ENCODE data around the gene ERCC6L2. TPM values are rescaled to one million over a fixed set of nuclear protein-coding genes. Genes with fewer than 3 reads are reported as not detected.

The ERCC6L2 gene
- total RNA-seq, 1 experiment from 2014 or later, result 43.0 TPM

GRCh38 chr9:95989297-95989696 lies 113.8 kb downstream of the ERCC6L2 start:
- Mint-ChIP-seq H3K4me1 (peaks cover 26% of the 10 kb centered on the region), H3K9me3 (peaks cover 34% of the 10 kb centered on the region), H3K4me3 (no peak overlapping the region), H3K27me3 (ENCODE audit: low read depth) (no peaks in the 10 kb centered on the region), H3K36me3 (peaks cover 42% of the 10 kb centered on the region), H3K27ac (no peak overlapping the region)
- ATAC-seq, result no peak
- no peak for DNase-seq (ENCODE audit: low spot score)
- no peak for TF ChIP-seq CBFB (CRISPR knock-in tag; IDR thresholded peaks at IDR 0.05; ENCODE audit: low read depth)
- no peak for TF ChIP-seq MXD4 (CRISPR knock-in tag; IDR thresholded peaks at IDR 0.05; ENCODE audit: borderline replicate concordance)
- no peak for TF ChIP-seq ZNF317 (CRISPR knock-in tag; IDR thresholded peaks at IDR 0.05; ENCODE audit: borderline replicate concordance, low read depth)
- no peak for TF ChIP-seq IRF1 (CRISPR knock-in tag; IDR thresholded peaks at IDR 0.05)
- no peak for TF ChIP-seq JUN (CRISPR knock-in tag; IDR thresholded peaks at IDR 0.05)
- no peak for TF ChIP-seq ERG (CRISPR knock-in tag; IDR thresholded peaks at IDR 0.05)
- TF ChIP-seq ZNF512 (CRISPR knock-in tag; IDR thresholded peaks at IDR 0.05; ENCODE audit: borderline replicate concordance), result no peak
- TF ChIP-seq FOXJ3 (CRISPR knock-in tag; IDR thresholded peaks at IDR 0.05; ENCODE audit: borderline replicate concordance), result no peak
- TF ChIP-seq E2F4 (CRISPR knock-in tag; IDR thresholded peaks at IDR 0.05; ENCODE audit: borderline replicate concordance, low read depth), result no peak
- TF ChIP-seq TP53 (CRISPR knock-in tag; IDR thresholded peaks at IDR 0.05), result no peak
- no peak for TF ChIP-seq SOX15 (CRISPR knock-in tag; IDR thresholded peaks at IDR 0.05)
- TF ChIP-seq AFF4 (CRISPR knock-in tag; IDR thresholded peaks at IDR 0.05; ENCODE audit: borderline replicate concordance), result no peak
- no peak for TF ChIP-seq ZBTB43 (CRISPR knock-in tag; IDR thresholded peaks at IDR 0.05)
- ChIA-PET POLR2A (no interaction called here), CTCF (interaction anchor here (1.1 kb wide), 1 partner anchor 243 kb away, joined by 3 read pairs; no protein-coding TSS in a partner anchor)

- TF ChIP-seq NFE2L1 (CRISPR knock-in tag; IDR thresholded peaks at IDR 0.05) (no peak), ZNF232 (CRISPR knock-in tag; IDR thresholded peaks at IDR 0.05) (no peak), GRHL2 (CRISPR knock-in tag; IDR thresholded peaks at IDR 0.05; ENCODE audit: insufficient replicate concordance, severe bottlenecking) (no peak), PRDM15 (CRISPR knock-in tag; IDR thresholded peaks at IDR 0.05) (no peak), JAZF1 (CRISPR knock-in tag; IDR thresholded peaks at IDR 0.05) (no peak)
- POLR2A ChIA-PET, result no interaction called here
- CTCF ChIA-PET, result interaction anchor here (0.9 kb wide), 1 partner anchor 83 kb away, joined by 3 read pairs; no protein-coding TSS in a partner anchor
- peaks cover 23% of the 10 kb centered on the region for H3K9me3 Mint-ChIP-seq
- peaks cover 26% of the 10 kb centered on the region for H3K4me1 Mint-ChIP-seq
- DNase-seq (ENCODE audit: low spot score), result no peak
- H3K27me3 Mint-ChIP-seq (ENCODE audit: low read depth), result no peaks in the 10 kb centered on the region
- ATAC-seq, result no peak
- H3K36me3 Mint-ChIP-seq, result peaks cover 25% of the 10 kb centered on the region
- H3K4me3 Mint-ChIP-seq, result no peak overlapping the region
- no peak overlapping the region for H3K27ac Mint-ChIP-seq
These were observed 115.8 kb downstream of the ERCC6L2 start for GRCh38 chr9:95991326-95991725.

Measured in WTC11 (cell line).